HG03439 (cell line): ENCODE measurements around the gene SUMF1.
A peak's percentile ranks its signal among the peaks of the same experiment; 100 is the strongest.

Experiments used
- ATAC-seq: cut with Tn5 transposase; IDR thresholded peaks from one replicate; pipeline ENCODE4 v1.9.1; 2021; ENCODE audit warnings: mild to moderate bottlenecking, moderate library complexity; ENCODE audit not compliant: unreplicated experiment

The SUMF1 gene

DNA sequence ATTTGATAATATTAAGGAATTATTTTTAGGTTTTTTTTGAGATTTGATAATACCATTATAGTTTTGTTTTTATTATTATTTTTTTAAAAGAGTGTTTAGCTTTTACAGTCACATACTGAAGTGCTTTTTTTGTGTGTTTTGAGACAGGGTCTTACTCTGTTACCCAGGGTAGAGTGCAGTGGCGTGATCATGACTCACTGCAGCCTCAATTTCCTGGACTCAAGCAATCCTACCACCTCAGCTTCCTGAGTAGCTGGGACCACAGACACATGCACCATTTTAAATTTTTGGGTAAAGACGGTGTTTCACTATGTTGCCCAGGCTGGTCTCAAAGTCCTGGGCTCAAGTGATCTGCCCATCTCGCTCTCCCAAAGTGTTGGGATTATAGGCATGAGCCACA, 73.0 kb downstream of the SUMF1 start:
- no peak for ATAC-seq

DNA sequence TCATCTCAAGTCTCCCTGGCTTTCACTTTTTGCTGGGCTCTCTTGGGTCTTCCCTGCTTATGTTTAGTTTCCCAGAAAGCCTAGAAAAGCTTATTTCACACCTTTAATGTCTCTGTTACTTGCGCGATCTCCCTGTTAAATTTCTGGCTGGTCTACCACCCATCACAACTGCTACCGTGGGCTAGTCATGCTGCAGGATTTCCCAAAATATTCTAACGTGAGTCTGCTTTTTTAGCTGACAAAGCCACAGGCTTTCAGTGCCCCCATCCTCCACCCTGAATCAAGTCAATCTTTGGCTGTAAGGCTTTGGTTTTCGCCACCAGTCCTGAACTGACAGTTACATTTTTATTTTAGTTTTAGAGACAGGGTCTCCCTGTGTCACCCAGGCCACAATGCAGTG, 74.1 kb downstream of the SUMF1 start:
- ATAC-seq, result no peak

DNA sequence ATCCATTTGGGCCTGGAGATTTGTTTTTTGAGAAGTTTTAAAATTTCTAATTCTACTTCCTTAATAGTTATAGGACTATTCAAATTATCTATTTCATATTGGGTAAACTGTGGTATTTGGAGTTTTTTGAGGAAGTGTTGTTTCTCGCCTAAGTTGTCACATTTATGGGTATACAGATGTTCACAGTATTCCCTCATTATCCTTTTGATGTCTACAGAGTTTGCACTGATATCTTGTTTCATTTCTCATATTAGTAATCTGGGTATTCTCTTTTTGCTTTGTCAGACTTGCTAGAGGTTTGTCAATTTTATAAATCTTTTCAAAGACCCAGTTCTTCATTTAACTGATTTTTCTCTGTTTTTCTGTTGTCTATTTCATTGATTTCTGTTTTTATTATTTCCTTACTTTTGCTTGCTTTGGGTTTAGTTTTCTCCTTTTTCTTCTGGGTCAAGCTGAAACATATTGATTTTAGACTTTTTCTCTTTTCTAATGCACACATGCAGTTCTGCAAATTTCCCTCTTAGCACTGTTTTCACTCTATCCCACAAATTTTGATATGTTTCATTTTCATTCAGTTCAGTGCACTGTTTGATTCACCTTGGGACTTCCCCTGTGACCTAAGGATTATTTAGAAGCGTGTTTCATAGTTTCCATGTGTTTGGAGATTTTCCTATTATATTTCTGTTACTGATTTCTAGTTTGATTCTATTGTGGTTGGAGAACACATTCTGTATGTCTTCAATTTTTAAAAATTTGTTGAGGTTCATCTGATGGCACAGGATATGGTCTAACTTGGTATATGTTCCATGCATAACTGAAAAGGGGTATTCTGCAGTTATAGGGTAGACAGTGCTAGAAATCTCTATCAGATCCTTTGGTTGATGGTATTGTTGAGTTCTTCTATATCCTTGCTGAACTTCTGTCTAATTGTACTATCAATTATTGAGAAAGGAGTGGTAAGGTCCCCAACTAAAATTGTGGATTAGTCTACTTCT, 79.6 kb downstream of the SUMF1 start:
- peak; percentile 62 for ATAC-seq

DNA sequence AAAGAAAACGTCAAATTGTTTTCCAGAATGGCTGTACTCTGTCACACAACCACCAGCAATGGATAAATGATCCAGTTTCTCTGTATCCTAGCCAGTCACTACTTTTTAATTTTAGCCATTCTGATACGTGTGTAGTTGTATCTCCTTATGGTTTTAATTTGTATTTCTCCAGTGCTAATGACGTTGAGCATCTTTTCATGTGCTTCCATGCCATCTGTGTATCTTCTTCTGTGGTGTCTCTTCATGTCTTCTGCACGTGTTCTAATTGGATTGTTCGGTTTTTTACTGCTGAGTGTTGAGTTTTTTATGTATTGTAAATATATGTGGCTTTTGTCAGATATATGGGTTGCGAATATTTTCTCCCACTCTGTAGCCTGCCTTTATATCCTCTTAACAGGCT, 81.9 kb downstream of the SUMF1 start:
- no peak for ATAC-seq

DNA sequence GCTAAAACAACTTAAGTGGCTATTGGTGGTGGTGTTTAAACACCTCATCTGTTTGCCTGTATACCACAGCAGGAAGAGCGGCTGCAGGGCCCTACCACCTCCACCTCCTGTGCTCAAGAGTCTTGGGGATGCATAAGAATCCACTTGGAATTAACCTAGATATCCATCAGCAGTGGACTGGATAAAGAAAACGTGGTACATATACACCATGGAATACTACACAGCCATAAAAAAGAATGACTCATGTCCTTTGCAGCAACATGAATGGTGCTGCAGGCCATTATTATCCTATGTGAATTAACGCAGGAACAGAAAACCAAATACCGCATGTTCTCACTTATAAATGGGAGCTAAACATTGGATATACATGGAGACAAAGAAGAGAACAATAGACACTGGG, 87.1 kb downstream of the SUMF1 start:
- ATAC-seq, result no peak

DNA sequence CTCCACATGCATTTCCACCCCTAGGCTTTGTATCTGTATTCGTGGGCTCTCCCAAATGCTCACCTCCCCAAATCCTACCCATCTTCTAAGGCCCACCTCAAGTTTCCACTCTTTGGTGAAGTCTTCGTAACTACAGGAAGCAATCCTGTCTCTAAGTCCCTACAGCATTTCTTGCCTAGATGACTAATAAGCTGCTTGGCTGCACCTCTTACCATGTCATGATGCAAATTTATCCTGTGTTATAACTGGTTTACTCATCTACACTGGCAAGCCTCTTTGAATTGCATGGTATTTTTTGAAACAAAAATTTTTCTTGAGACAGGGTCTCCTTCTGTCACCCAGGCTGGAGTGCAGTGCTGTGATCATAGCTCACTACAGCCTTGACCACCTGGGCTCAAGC, 90.6 kb downstream of the SUMF1 start:
- ATAC-seq, result no peak

DNA sequence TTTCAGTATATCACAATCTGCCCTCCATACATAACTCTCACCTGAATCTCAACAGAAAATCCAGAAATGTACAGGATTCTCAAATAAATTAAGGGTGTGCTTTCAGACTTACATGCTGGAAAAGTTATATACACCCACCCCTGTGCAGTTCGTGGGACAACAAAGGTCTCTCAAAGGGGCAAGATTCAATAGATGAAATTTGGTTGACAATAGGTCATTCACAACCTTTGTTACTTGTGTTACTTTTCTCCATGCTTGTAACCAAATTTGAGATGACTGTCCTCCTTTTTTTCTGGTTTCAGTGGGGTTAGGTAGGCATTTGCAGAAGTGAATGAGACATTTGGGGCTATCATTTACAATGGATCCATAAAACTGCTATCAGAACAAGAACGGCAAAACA, 91.2 kb downstream of the SUMF1 start:
- ATAC-seq, result no peak

DNA sequence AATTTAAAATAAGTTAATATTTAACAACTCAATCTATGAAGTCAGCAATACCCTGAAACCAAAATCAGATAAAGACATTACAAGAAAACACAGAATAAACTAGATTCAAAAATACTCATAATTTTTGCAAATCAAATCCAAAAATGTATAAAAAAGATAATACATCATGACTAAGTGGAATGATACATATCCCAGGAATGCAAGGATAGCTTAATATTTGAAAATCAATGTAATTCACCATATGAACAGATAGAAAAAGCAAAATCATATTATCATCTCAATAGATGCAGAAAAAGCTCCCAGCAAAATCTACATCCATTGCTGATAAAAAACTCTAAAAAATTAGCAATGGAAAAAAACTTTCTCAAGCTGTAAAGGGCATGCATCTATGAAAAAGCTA, 93.4 kb downstream of the SUMF1 start:
- ATAC-seq, result no peak

DNA sequence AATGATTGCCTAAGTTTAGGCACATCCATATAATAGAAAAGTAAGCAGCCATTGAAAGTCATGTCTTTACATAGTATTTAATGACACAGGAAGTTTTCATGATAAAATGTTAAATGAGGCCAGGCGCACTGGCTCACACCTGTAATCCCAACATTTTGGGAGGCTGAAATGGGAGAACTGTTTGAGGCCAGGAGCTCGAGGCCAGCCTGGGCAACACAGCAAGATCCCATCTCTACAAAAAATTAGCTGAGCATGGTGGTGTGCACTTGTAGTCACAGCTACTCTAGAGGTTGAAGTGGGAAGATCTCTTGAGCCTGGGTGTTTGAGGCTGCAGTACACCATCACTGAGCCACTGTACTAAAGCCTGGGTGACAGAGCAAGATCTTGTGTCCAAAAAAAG, 104.5 kb downstream of the SUMF1 start:
- no peak for ATAC-seq

DNA sequence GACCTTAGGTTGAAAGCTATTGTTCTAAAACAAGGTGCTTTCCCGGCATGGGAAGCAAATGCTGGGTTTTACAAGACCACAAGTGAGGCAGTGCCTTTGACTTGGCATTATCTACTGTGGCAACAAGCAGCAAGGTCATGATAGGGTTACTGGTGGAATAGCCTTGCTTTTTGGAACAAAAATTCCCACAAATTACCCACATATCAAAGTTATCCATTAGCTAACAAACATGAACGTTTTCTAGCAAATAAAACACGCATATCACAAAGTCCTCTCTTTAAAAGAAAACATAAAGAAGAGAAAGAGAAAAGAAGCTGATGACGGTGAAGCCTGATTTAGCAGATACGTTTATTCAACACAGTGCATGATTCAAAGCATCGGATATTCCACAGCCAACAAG, 106.3 kb downstream of the SUMF1 start:
- no peak for ATAC-seq

DNA sequence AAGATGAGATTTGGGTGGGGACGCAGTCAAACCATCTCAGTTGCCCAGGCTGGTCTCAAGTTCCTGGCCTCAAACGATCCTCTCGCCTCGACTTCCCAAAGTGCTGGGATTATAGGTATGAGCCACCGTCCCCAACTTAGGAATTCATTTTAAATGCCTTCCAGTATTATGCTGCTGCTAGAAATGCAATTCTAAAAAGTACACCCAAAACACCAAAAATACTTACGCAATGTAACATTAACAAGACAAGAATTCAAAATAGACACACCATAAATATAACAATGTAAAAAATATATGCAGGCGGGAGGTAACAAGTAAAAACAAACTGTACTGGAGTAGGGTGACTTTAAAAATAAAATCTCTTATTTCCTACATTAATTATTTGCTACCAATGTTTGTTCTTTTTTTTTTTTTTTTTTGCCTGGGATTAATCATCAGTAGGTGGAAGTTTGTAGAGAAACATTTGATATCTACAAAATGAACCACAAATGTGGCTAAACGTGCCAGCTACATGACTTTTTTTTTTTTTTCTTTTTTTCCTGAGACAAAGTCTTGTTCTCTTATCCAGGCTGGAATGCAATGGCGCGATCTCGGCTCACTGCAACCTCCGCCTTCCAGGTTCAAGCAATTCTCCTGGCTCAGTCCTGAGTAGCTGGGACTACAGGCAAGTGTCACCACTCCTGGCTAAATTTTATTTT, 107.1 kb downstream of the SUMF1 start:
- ATAC-seq, result no peak

DNA sequence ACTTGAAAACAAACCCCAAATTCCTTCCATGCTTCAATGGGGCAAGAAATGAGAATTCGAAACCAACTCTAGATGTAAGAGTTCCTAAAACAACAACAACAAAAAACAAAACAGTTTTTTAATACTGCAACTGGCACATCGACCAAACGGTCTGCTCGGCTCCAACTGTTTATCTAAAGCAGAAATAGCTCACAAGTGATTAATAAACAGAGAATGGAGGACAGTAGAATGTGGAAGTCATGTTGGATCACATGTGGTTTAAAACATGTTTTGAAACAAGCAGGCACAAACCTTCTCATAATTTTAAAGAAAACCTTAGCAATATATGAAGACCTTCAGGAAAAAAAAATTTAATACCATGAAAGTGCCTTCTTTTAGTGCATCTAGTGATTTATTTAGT, 108.8 kb downstream of the SUMF1 start:
- no peak for ATAC-seq

DNA sequence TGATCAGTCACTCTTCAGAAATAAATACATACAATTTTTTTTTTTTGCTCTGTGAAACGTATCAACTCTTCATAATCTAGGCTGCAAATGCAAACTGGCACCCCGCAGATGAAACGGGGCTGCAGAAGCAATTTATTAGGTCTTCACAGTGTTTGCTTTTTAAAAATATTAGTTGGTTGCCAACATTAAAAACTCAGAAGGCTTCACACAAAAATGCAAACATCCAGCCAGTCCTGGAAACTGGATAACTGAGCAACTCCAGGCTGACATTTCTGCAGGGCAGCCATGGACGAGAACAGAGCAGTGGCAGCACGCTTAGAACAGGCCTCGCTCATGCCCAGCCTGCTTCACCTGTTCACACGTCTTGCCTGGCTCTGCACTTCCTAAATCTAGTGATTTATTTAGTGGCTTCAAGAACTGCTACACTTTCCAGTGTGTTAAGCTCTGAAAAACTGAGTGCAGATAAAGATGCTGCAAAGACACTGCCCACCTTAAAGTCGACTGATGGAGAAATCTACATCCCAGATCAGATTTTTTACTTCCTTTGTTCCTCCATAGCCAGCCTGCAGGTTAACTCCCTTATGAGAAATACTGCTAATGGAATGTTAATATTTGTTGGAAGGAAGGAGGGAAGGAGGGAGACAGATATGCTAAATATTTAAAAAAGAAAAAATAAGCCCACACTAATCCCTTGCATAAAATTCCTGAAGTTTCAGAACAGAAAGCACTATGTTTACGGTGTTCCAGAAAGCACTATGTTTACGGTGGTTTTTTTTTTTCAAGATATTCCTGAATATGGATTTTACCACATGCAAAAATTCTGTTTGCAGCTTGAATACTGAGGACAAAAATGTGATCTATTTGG, 110.3 kb downstream of the SUMF1 start:
- no peak for ATAC-seq

DNA sequence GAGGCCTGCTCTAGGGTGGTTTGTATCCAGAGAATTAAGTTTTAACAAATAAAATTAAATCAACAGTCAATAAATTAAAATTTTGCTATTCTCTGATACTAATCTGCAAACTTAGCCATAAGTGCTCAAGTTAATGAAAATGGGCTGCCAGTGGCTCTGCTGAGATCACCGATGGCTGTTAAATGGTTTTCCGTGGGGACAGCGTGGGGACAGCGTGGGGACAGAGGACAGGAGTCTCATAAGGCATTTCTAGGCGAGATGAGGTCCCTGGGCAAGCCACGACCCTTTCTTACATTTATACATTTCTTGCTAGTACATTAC, 110.9 kb downstream of the SUMF1 start:
- ATAC-seq, result no peak

DNA sequence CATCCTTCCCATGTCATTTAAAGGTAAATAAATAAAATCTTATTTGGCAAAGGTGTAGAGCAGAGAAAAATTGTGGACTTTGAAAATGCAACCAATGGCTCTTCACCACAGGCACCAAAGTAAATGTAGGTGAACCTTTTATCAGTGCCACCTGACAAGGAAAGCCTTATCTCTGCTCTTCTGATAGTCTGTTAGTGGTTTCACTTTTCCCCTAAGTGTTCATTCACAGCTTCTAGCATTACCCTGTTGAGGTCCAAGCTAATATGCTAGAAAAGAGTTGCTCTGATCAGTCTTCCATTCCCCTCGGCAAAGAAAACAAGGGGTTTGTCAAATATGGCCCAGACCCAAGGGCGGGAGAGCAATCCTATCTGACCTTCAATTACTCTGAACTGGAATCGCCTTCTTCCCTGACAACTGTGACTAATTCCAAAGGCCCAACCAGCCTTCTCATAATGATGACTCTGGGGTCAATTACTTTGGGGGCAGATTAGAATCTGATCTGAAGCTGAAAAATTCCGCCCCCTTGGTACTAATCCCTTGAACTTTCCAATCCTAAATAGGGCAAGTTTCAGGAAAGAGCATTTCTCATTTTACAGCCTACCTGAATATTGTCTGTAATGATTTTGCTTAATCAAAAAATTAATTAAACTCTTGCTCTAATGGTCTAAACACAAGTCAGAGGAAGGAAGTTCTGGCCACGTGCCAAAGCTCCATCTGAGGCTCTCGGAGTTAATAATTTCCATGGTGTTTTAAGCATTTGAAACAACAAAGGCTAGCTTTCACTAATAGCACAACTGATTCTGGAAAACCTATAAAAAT, 111.5 kb downstream of the SUMF1 start:
- no peak for ATAC-seq

DNA sequence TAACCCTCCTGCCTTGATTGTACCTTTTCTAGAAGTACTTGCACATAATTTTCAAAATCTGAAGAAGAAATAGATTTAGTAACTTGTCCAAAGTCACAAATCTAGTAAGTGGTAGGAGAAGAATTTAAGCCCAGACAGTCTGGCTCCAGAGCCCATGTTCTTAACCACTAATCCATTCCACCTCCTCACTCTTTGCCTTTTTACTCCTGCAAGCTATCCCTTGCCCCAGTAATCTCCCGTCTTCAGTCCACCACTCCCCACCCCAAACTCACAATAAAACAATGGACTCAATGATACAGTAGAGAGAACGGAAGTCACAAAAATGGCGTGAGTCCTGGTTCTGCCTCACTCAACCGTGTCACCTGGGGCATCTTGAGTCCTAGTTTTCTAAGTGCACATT, 115.2 kb downstream of the SUMF1 start:
- ATAC-seq, result no peak

DNA sequence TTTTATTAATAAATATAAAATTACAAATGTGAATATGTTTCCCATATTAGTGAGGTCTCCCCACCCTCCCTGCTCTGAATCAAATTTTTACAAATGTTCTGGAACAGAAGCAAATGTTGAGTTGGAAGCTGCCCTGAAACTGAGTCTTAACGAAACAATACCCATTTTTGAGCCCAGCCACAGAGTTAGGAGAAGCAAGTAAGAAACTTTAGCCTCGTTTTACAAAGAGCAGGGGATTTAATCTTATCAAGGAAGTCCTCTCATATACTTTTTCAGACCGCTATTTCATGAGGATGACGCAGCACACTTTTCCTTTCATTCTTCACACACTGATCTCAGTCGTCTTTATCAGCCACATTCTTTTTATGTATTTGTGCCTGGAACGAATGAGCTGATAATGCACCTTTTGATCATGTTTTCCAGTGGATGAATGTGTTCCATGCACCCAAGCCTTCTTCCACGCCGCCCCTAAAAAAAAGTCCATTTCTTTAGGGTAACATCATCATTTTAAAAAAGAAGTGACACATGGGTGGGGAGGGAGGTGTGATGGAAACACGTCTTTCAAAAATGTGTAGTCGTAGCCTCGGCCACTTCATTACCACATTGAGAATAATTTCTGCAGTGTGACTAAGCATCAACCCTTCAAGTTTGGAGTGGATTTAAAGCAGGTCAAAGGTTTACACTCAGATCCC, 115.8 kb downstream of the SUMF1 start:
- peak; percentile 43 for ATAC-seq

DNA sequence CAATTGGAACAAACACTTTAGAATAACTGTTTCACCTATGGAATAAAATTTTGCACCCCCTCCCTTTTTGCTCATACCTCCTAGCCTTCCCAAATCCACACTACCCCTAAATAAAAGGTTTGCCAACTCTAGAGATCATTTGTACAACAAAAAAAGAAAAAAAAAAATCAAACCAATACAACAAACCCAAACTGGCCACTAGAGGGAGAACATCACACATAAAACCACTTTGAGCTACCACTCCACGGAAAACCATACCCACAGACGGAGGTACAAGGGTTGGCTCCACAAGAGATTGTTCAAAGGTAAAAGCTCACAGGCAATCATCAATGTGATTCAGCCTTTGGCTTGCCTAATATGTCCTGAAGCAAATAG, 116.3 kb downstream of the SUMF1 start:
- ATAC-seq, result peak; percentile 82

DNA sequence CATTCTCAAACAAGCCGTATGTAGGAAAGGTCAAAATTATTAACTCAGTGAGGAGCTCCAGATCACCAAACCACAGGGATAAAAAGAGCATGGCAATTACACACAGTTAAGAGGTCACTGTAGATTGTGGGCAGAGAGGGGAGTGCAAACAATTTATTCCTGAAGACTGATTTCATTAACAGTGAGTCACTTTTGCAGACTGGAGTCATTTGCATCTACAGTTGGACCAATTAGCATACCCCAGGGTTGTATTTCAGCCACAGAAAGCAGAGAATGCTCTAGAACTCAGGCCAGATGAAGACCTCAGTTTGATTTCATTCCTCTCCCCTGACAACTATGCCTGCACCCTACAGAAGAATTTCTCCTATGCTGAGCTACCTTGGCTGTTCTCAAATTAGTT, 123.8 kb downstream of the SUMF1 start:
- ATAC-seq, result no peak

DNA sequence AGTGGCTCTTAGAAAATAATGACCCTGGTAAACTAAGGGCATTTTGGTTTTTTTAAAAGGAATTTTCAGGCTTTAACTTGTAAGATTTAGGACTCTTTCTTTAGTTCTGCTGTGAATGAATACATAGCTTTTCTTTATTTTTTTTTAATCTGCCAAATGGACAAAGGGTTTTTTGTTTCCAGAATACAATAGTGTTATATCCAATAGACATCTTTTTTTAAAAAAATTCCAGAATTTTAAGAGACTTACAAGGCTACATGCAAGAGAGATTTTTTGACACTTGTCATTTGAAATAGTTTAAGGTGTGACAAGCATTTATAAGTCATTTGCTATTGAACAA, 125.8 kb downstream of the SUMF1 start:
- no peak for ATAC-seq
